Activated CD4-positive, alpha-beta T cell treated with anti-CD3 and anti-CD28 coated beads, Interleukin-2, amount 10 ng/mL, durations not matched to agents 7 days and 5 days (primary cell): ENCODE results near the gene SUMF1. TPM values are rescaled to one million over a fixed set of nuclear protein-coding genes. Genes with fewer than 3 reads are reported as not detected.
A peak's percentile ranks its signal among the peaks of the same experiment; 100 is the strongest.

Experiments
- CTCF ChIA-PET: fragments of 350-600 bp; sonication (Branson Sonifier 250); formaldehyde crosslinking; loops from one replicate; lab custom pipeline; 2021; ENCODE audit warnings: antibody characterized with exemption; lab: Charles Lee
- POLR2A ChIA-PET: fragments of 350-600 bp; sonication (Branson Sonifier 250); formaldehyde crosslinking; loops from one replicate; lab custom pipeline; 2021; ENCODE audit warnings: antibody characterized with exemption; lab: Charles Lee
- DNase-seq: peaks from one replicate; pipeline ENCODE4 v3.0.0-alpha.2; 2020
- H3K27ac Mint-ChIP-seq: one replicate; pipeline ENCODE4 v1.8.0; 2021; ENCODE audit warnings: mild to moderate bottlenecking, moderate library complexity, mixed read lengths
- H3K27me3 Mint-ChIP-seq: one replicate; pipeline ENCODE4 v1.8.0; 2021; ENCODE audit warnings: mixed read lengths
- H3K36me3 Mint-ChIP-seq: one replicate; pipeline ENCODE4 v1.8.0; 2021; ENCODE audit warnings: low read depth, mixed read lengths
- H3K4me1 Mint-ChIP-seq: one replicate; pipeline ENCODE4 v1.8.0; 2021; ENCODE audit warnings: mixed read lengths
- H3K4me3 Mint-ChIP-seq: one replicate; pipeline ENCODE4 v1.8.0; 2021; ENCODE audit warnings: mild to moderate bottlenecking, moderate library complexity, mixed read lengths
- H3K9me3 Mint-ChIP-seq: one replicate; pipeline ENCODE4 v1.8.0; 2021; ENCODE audit warnings: mixed read lengths
- total RNA-seq, 2 experiments: library from RNA; stranded (reverse); gene quantifications; one replicate each; pipeline ENCODE4 v1.2.3, GENCODE V29; 2021

SUMF1 gene
- total RNA-seq, 2 experiments from 2014 or later: 6.2 to 9.0 TPM

GRCh38 chr3:4356220-4356540 lies 110.9 kb downstream of the SUMF1 start:
- CTCF ChIA-PET: no interaction called here
- no peak overlapping the region for H3K27ac Mint-ChIP-seq
- no peak overlapping the region for H3K4me3 Mint-ChIP-seq
- POLR2A ChIA-PET: no interaction called here
- H3K4me1 Mint-ChIP-seq: peaks cover 16% of the 10 kb centered on the region
- H3K36me3 Mint-ChIP-seq: peaks cover 2% of the 10 kb centered on the region
- H3K9me3 Mint-ChIP-seq: no peaks in the 10 kb centered on the region
- DNase-seq: no peak
- H3K27me3 Mint-ChIP-seq: no peaks in the 10 kb centered on the region

GRCh38 chr3:4355401-4356219 lies 111.5 kb downstream of the SUMF1 start:
- H3K4me3 Mint-ChIP-seq: no peak overlapping the region
- POLR2A ChIA-PET: no interaction called here

GRCh38 chr3:4351872-4352271 lies 115.2 kb downstream of the SUMF1 start:
- H3K27ac Mint-ChIP-seq: peak overlapping the region; percentile 78
- H3K27me3 Mint-ChIP-seq: no peaks in the 10 kb centered on the region
- no peaks in the 10 kb centered on the region for H3K9me3 Mint-ChIP-seq
- ChIA-PET CTCF (interaction anchor here (1.1 to 2.4 kb wide), 8 partner anchors 9 to 270 kb away, joined by 3 to 13 read pairs (median 6); no protein-coding TSS in a partner anchor), POLR2A (no interaction called here)
- H3K36me3 Mint-ChIP-seq: no peaks in the 10 kb centered on the region
- peak overlapping the region; percentile 69 for H3K4me3 Mint-ChIP-seq
- DNase-seq: no peak
- H3K4me1 Mint-ChIP-seq: peaks cover 23% of the 10 kb centered on the region

More at GRCh38 chr3:4355401-4356219, 111.5 kb downstream of the SUMF1 start:
- DNase-seq: no peak
- no peaks in the 10 kb centered on the region for H3K27me3 Mint-ChIP-seq
- CTCF ChIA-PET: no interaction called here
- peaks cover 21% of the 10 kb centered on the region for H3K4me1 Mint-ChIP-seq
- H3K27ac Mint-ChIP-seq: no peak overlapping the region
- no peaks in the 10 kb centered on the region for H3K9me3 Mint-ChIP-seq
- peaks cover 2% of the 10 kb centered on the region for H3K36me3 Mint-ChIP-seq

GRCh38 chr3:4351164-4351855 lies 115.8 kb downstream of the SUMF1 start:
- Mint-ChIP-seq H3K9me3 (no peaks in the 10 kb centered on the region), H3K36me3 (no peaks in the 10 kb centered on the region)

GRCh38 chr3:4350789-4351163 lies 116.3 kb downstream of the SUMF1 start:
- peak overlapping the region; percentile 69 for H3K4me3 Mint-ChIP-seq
- CTCF ChIA-PET: interaction anchor here (0.6 to 2.4 kb wide), 40 partner anchors 9 to 902 kb away, joined by 3 to 17 read pairs (median 4); partner anchors contain the start of gene ITPR1
- POLR2A ChIA-PET: interaction anchor here (0.6 kb wide), 2 partner anchors 148 to 389 kb away, joined by 3 to 4 read pairs; no protein-coding TSS in a partner anchor
- no peaks in the 10 kb centered on the region for H3K27me3 Mint-ChIP-seq
- no peaks in the 10 kb centered on the region for H3K9me3 Mint-ChIP-seq
- H3K27ac Mint-ChIP-seq: peak overlapping the region; percentile 61
- H3K36me3 Mint-ChIP-seq: no peaks in the 10 kb centered on the region
- DNase-seq: peak; percentile 79
- peaks cover 23% of the 10 kb centered on the region for H3K4me1 Mint-ChIP-seq

More at GRCh38 chr3:4351164-4351855, 115.8 kb downstream of the SUMF1 start:
- POLR2A ChIA-PET: interaction anchor here (0.6 kb wide), 2 partner anchors 148 to 388 kb away, joined by 3 to 4 read pairs; no protein-coding TSS in a partner anchor
- CTCF ChIA-PET: interaction anchor here (0.6 to 2.4 kb wide), 38 partner anchors 9 to 901 kb away, joined by 3 to 17 read pairs (median 4); partner anchors contain the start of gene ITPR1
- no peaks in the 10 kb centered on the region for H3K27me3 Mint-ChIP-seq
- H3K4me1 Mint-ChIP-seq: peaks cover 23% of the 10 kb centered on the region
- H3K4me3 Mint-ChIP-seq: peak overlapping the region; percentile 69
- H3K27ac Mint-ChIP-seq: peak overlapping the region; percentile 78
- peak; percentile 29 for DNase-seq

GRCh38 chr3:4343258-4343657 lies 123.8 kb downstream of the SUMF1 start:
- no peak overlapping the region for H3K27ac Mint-ChIP-seq
- DNase-seq: no peak
- H3K9me3 Mint-ChIP-seq: no peaks in the 10 kb centered on the region
- H3K4me1 Mint-ChIP-seq: peaks cover 6% of the 10 kb centered on the region
- POLR2A ChIA-PET: no interaction called here
- peaks cover 4% of the 10 kb centered on the region for H3K36me3 Mint-ChIP-seq
- CTCF ChIA-PET: no interaction called here
- H3K4me3 Mint-ChIP-seq: no peak overlapping the region
- no peaks in the 10 kb centered on the region for H3K27me3 Mint-ChIP-seq

- H3K36me3 Mint-ChIP-seq: peaks cover 4% of the 10 kb centered on the region
- no peaks in the 10 kb centered on the region for H3K27me3 Mint-ChIP-seq
- no peak overlapping the region for H3K4me3 Mint-ChIP-seq
- POLR2A ChIA-PET: no interaction called here
- no peak for DNase-seq
- H3K27ac Mint-ChIP-seq: no peak overlapping the region
- no peaks in the 10 kb centered on the region for H3K9me3 Mint-ChIP-seq
- peaks cover 6% of the 10 kb centered on the region for H3K4me1 Mint-ChIP-seq
- CTCF ChIA-PET: interaction anchor here (0.7 to 1.9 kb wide), 2 partner anchors 10 to 37 kb away, joined by 3 to 13 read pairs; no protein-coding TSS in a partner anchor
These were observed 125.8 kb downstream of the SUMF1 start for GRCh38 chr3:4341336-4341675.

- H3K36me3 Mint-ChIP-seq: peaks cover 4% of the 10 kb centered on the region
- no peaks in the 10 kb centered on the region for H3K27me3 Mint-ChIP-seq
- H3K4me1 Mint-ChIP-seq: peaks cover 6% of the 10 kb centered on the region
- ChIA-PET CTCF (interaction anchor here (0.7 to 1.9 kb wide), 3 partner anchors 10 to 38 kb away, joined by 3 to 13 read pairs (median 4); no protein-coding TSS in a partner anchor), POLR2A (interaction anchor here (0.7 kb wide), 1 partner anchor 1168 kb away, joined by 3 read pairs; no protein-coding TSS in a partner anchor)
- H3K9me3 Mint-ChIP-seq: no peaks in the 10 kb centered on the region
- DNase-seq: no peak
- no peak overlapping the region for H3K4me3 Mint-ChIP-seq
- H3K27ac Mint-ChIP-seq: no peak overlapping the region
These were observed 126.4 kb downstream of the SUMF1 start for GRCh38 chr3:4340411-4341335.

GRCh38 chr3:4340077-4340410 lies 127.0 kb downstream of the SUMF1 start:
- H3K4me3 Mint-ChIP-seq: no peak overlapping the region
- H3K36me3 Mint-ChIP-seq: peaks cover 4% of the 10 kb centered on the region
- ChIA-PET POLR2A (interaction anchor here (0.7 kb wide), 1 partner anchor 1167 kb away, joined by 3 read pairs; no protein-coding TSS in a partner anchor), CTCF (interaction anchor here (1.3 kb wide), 1 partner anchor 11 kb away, joined by 4 read pairs; no protein-coding TSS in a partner anchor)
- no peak overlapping the region for H3K27ac Mint-ChIP-seq
- no peaks in the 10 kb centered on the region for H3K9me3 Mint-ChIP-seq
- H3K27me3 Mint-ChIP-seq: no peaks in the 10 kb centered on the region
- no peak for DNase-seq
- H3K4me1 Mint-ChIP-seq: peaks cover 6% of the 10 kb centered on the region

- H3K36me3 Mint-ChIP-seq: peaks cover 4% of the 10 kb centered on the region
- DNase-seq: no peak
- no peak overlapping the region for H3K4me3 Mint-ChIP-seq
- H3K27me3 Mint-ChIP-seq: peaks cover 2% of the 10 kb centered on the region
- ChIA-PET CTCF (no interaction called here), POLR2A (no interaction called here)
- no peak overlapping the region for H3K27ac Mint-ChIP-seq
- H3K9me3 Mint-ChIP-seq: no peaks in the 10 kb centered on the region
- peaks cover 6% of the 10 kb centered on the region for H3K4me1 Mint-ChIP-seq
These were observed 128.3 kb downstream of the SUMF1 start for GRCh38 chr3:4338751-4339150.

- Mint-ChIP-seq H3K4me1 (peaks cover 6% of the 10 kb centered on the region), H3K9me3 (no peaks in the 10 kb centered on the region), H3K4me3 (no peak overlapping the region), H3K27ac (no peak overlapping the region), H3K36me3 (peaks cover 4% of the 10 kb centered on the region), H3K27me3 (peaks cover 2% of the 10 kb centered on the region)
- POLR2A ChIA-PET: no interaction called here
- DNase-seq: no peak
- CTCF ChIA-PET: no interaction called here
These were observed 130.1 kb downstream of the SUMF1 start for GRCh38 chr3:4336850-4337546.
